HG02884 (cell line): ENCODE measurements around the gene EPN2.
"Not testable (repeated sequence)": the region's sequence is repeated elsewhere in the genome, so short reads cannot be mapped to it uniquely, and the experiment has no call there.

Experiments used
- ATAC-seq: cut with Tn5 transposase; IDR thresholded peaks from one replicate; pipeline ENCODE4 v1.9.1; 2021; ENCODE audit warnings: mild to moderate bottlenecking, moderate library complexity; ENCODE audit not compliant: unreplicated experiment

EPN2 gene

DNA sequence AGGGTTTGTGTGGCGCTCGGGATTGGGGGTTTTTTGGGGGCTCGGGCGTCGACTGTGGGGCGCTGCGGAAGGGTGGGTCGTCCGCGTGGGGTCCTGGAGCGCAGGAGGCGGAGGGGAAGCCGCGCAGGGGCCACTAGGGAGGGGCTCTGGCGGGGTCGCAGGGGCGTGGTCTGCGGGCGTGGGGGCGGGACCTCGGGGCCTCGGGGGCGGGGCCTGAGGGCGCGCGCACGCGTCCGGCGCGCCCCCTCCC, at the start of gene EPN2:
EPN2 (plus strand) TSS at position 228 of the 250 bp plus-strand sequence. CDS start 45,754 bp downstream, outside the sequence.
- ATAC-seq, result not testable (repeated sequence)

DNA sequence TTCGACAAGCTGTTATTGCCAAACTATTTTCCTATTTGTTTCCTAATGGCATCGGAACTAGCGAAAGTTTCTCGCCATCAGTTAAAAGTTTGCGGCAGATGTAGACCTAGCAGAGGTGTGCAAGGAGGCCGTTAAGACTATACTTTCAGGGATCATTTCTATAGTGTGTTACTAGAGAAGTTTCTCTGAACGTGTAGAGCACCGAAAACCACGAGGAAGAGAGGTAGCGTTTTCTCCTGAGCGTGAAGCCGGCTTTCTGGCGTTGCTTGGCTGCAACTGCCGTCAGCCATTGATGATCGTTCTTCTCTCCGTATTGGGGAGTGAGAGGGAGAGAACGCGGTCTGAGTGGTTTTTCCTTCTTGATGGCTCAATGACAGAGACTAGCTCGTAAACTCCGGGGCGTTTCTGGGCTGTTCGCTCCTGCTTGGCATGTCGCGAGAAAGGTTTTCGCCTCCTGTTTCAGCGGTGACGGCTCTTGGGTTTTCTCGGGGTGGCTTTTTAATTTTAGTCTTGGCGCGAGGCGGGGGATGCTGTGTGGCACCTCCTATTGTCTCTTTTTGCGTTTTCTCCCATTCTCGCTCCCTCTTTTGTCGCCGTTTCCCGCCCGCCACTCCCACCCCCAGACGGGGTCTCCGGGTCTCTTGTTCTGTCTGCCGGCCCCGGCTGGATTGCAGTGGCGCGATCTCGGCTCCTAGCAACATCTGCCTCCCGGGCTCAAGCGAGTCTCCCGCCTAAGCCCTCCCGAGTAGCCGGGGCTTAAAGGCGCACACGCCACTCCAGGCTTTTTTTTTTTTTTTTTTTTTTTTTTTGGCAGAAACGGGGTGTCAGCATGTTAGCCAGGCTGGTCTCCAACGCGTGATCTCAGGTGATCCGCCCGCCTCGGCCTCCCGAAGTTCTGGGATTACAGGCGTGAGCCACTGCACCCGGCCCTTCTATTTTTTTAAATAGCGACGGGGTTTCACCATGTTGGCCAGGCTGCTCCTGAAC, 49.0 kb upstream of the EPN2 start:
- ATAC-seq, result not testable (repeated sequence)

DNA sequence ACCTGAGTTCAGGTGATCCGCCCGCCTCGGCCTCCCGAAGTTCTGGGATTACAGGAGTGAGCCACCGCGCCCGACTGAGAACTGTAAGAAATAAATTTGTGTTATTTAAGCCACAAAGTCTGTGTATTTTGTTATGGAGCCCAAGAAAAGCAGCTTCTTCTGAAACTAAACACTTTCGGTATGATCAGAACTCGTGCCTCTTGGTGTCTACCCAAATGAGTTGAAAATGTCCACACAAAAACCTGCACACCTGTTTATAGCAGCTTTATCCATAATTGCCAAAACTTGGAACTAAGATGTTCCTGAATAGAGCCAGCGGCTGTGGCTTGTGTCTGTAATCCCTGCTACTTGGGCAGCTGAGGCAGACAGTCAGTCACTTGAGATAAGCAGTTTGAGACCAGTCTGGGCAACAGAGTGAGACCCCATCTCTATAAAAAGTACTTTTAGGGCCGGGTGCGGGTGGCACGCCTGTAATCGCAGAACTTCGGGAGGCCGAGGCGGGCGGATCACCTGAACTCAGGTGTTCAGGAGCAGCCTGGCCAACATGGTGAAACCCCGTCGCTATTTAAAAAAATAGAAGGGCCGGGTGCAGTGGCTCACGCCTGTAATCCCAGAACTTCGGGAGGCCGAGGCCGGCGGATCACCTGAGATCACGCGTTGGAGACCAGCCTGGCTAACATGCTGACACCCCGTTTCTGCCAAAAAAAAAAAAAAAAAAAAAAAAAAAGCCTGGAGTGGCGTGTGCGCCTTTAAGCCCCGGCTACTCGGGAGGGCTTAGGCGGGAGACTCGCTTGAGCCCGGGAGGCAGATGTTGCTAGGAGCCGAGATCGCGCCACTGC, 48.1 kb upstream of the EPN2 start:
- ATAC-seq, result not testable (repeated sequence)

DNA sequence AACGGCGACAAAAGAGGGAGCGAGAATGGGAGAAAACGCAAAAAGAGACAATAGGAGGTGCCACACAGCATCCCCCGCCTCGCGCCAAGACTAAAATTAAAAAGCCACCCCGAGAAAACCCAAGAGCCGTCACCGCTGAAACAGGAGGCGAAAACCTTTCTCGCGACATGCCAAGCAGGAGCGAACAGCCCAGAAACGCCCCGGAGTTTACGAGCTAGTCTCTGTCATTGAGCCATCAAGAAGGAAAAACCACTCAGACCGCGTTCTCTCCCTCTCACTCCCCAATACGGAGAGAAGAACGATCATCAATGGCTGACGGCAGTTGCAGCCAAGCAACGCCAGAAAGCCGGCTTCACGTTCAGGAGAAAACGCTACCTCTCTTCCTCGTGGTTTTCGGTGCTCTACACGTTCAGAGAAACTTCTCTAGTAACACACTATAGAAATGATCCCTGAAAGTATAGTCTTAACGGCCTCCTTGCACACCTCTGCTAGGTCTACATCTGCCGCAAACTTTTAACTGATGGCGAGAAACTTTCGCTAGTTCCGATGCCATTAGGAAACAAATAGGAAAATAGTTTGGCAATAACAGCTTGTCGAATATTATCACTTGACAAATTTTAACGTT, 47.3 kb upstream of the EPN2 start:
- ATAC-seq, result not testable (repeated sequence)

DNA sequence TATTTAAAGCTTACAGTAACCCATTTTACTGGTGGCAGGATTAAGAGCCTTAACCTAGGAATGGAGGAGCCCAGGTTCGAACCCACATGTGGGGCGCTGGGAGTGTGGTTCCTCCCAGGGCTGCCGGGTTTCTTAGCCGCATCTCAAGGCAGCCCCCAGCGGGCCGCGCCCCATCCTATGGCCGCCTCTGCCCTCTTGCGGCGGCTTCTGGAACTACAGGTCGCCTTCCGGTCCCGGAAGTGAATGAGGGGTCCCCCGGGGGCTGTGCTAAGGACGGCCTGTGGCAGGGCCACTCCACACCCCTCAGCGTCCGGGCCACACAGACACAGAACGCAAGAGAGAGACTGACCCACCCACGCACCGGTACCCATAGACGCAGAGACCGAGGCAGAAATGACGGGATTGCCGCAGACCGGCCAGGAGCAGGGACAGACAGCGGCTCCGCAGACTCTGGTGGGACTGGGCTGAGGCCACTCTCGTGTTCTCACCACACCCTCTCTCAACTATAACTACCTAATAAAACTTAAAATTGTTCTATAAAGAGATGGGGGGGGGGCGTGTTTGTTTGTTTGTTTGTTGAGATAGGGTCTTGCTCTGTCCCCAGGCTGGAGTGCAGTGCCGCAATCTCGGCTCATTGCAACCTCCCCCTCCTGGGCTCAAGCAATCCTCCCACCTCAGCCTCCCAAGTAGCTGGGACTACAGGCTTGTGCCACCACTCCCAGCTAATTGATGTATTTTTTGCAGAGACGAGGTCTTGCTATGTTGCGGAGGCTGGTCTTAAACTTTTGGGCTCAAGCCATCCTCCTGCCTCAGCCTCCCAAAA, 40.6 kb upstream of the EPN2 start:
- ATAC-seq, result not testable (repeated sequence)

DNA sequence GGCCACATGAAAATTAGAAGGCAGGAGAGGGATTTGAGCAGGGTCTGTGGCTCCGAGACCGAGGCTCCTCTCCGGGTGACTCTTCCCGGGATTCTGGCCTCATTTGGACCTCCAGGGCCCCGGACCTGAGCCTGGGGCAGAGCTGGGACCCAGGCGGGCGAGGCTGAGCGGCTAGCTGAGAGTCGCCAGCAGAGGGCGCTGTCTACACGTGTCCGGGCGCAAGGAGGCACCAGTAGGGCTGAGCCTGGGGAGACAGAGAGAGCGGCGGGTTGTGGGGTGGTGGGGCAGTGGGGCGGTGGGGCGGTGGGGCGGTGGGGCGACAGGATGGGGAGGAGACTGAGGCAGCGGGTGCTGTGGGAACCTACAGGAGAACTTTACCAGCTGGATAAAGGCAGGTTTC, 34.7 kb upstream of the EPN2 start:
- ATAC-seq, result peak; percentile 70

DNA sequence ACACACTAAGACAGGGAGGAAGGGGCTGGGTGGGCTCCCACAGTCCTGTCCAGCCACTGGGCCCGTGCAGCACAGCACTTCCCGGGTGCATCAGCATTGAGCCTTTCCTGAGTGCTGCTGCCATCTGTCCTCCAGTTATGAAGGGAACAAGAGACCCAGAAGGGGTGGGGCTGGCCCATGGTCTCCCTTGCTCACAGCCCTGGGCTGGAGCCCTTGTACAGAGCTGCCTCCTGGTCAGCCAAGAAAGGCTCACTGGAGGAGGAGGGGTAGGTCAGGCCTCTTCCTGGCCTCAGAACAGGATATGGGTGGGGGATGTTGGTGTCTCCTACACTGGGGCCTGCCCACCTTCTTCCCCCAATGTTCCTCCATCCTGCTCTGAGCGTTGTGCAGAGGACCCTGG, 33.7 kb upstream of the EPN2 start:
- not testable (repeated sequence) for ATAC-seq

DNA sequence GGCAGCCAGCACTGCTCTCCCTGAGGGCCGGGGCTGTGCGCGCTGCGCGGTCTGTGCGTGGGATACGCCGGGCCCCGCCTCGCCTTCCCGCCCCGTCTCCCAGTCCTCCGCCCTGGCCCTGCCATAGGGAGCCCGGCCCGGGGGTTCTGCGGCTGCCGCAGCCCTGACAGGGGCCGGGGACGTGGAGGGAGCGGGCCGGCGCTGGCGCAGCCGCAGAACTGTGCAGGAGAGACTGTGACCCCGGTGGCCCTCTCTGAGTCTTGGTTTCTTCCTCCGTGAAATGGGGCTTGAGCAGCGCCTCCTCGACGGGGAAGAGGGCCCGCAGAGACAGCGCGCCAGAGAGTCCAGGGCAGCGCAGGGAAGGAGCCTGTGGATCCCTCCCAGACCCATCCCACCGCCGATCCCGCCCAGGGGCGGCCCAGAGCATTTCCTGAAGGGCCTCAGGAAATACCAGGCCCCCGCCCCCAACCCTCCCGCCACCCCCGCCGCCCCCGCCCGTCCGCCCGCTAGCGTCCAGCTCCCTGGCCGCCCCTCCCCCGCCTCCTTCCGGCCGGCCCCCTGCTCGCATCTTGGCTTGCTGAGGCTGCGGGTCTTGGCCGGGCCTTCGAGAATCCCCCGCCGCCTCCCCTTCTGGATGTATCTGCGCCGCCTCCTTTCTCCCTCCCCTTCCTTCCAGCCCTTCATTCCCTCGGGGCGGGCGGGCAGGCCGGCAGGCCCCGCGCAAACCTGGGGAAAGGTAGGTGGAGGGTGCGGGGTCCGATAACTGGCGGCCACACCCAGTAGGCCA, 21.9 kb upstream of the EPN2 start:
- ATAC-seq, result not testable (repeated sequence)

DNA sequence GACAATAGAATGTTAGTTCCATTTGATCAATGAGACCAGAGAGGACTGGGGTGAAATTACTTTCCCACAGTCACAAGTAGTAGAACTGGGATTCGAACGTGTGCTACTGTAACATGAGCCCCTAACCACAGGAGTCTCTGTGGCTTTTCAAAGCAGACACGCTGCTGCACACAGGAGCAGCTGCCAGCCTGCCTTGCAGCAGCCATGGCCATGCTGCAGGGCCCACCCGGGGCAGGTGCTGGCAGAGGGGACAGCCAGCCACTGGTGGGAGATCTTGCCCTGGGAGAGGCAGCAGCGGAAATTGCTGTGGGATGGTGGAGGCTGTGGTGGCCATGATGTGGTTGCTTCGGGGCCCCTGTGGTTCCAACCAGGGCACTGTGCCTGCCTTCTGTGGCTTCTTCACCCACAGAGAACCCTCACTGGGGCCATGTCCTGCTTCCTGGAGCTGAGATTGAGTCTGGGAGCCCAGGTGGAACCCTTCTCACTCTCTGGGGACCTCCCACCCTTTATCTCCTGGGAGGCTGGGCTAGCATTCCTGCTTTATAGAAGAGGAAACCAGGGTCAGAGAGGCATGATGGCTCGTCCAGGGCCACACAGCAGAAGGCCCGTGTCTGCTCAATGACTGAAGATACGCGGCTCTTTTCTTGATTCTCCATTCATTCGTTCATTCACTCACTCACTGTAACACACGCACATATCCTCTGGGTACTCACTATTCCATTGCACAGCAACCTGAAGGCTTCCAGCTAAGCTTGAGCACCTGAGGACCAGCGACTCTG, 20.8 kb upstream of the EPN2 start:
- not testable (repeated sequence) for ATAC-seq

DNA sequence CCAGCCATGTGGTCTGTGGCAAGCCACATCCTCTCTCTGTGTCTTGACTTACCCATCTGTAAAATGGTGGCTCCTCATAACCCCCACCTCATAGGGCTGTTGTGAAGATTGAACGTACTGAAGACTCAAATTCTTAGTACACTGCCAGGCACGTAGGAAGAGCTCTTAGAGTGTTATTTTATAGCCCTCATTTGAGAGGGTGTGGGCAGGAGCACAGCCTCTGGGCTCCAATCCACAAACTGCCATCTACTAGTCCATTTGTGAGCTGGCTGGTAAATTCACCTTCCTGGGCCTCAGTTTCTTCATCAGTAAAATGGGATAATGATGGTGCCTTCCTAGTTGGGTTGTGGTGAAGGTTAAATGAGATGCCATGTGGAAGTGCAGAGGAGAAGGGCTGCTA, 18.3 kb upstream of the EPN2 start:
- not testable (repeated sequence) for ATAC-seq

DNA sequence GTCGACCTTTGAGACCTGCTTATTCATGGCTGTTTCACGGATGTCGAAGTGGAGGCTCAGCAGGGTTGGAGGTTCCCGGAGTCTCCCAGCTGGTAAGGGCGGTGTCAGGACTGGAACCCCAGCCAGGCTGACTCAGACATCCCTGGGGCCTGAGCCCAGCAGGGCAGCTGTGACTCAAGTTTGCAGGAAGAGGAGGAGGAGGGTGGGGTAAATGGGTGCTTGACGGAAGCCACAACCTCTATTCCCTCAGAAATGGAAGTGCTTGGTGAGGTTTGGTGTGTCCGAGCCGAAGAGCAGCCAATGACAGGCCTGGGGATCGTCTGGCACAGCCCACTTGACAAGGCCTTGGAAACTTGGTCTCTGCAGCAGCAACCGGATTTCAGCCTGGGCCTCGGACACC, 17.8 kb upstream of the EPN2 start:
- ATAC-seq, result not testable (repeated sequence)

DNA sequence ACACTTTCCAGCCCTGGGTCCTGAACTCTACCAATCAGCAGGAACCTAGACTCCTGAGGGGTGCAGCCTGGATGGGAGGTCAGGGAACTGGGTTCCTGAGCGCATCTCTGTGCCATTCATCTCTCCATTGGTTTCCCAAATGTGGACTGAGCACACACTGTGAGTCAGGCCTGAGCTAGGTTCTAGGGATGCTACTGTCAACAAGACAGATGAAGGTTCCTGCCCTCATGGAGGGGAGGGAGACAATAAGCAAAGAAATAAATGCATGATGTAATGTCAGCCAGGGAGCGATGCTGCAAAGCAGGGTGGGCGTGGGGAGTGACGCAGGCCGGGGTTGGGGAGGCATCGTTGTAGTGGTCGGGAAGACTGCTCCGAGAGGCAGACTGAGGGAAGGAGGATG, 17.0 kb upstream of the EPN2 start:
- not testable (repeated sequence) for ATAC-seq

DNA sequence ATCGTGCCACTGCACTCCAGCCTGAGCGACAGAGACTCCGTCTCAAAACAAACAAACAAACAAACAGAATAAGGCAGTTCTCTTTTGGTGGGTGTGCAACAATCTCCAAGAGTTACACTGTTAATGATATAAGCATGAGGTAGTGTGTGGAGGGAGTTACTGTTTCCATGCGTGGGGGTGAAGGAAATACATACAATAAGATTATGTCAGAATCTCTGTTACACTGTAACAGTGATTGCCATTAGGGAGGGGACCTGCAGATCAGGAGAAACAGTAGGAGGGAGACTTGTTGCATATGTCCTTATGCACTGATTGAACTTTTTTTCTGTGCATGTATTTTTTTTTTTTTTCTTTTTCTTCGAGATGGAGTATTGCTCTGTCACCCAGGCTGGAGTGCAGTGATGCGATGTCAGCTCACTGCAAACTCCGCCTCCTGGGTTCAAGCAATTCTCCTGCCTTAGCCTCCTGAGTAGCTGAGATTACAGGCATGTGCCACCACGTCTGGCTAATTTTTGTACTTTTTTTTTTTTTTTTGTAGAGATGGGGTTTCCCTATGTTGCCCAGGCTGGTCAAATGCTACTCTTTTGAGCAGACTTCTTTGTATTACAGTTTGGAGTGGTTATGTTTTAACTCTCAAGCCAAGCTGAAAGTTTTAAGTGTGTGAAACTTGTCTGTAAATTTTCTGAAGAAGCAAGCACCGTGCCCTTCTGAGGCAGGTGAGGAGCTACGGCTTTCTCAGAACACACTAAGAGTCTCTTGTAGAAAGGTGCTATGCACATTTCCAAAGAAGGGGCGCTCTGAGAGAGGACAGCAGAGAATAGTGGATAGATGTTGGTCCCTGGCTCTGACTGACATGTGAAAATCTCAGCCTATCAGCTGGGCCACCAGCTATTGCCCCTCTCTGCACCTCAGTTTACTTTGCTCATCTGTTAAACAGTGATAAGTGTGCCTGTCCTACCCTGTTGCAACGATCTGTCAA, 10.3 kb upstream of the EPN2 start:
- not testable (repeated sequence) for ATAC-seq

DNA sequence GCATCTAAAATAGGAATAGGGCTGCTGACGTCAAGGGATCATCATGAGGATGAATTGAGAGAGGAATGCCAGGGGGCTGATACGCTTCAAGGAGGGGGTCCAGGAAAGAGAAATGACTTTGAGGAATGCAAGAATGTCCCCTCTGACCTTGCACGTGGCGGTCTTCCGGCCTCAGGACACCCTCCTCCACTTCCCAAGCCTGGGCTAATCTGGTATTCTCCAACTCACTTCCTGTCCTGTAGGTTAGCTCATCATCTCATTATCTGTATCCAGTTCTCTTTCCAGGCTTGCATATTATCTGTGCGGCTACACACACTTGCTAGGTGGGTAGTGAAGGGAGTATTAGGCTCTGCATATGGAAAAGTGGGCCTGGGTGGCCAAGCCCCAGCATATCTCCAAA, 2.5 kb upstream of the EPN2 start:
- not testable (repeated sequence) for ATAC-seq

DNA sequence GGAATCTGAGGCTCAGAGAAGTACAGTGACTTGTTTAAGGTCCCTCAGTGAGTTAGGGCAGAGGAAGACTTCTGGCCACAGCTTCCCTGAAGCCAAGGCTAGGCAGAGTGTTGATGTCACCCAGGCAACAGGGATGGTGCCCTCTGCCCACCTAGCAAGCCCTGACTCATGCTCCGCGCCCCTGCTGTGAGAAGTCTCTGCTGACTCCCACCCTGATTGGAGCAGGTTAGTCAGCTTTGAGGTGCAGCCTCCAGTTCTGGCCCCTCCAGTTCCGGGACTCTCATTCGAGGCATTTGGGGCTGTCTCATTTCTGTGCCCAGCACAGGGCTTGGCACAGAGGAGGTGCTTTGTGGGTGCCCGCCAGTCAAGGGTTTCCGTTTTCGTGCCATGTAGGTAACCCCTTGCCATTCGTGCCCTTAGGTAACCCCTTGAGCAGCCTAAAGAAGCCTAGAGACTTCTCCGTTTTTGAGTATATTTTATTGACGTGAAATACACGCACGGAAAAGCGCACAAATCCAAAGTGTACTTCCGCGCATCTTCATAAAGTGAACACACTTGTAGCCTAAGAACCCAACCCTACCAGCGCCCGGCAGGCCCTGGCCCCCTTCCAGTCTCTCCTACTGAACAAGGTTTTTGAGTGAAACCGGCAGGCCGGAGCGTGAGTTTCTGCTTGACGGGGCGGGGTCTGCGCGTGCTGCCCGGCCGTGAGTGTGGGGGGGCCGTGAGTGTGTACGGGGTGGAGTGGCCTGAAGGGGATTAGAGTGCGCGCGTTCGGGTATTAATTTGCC, 621 bp upstream of the EPN2 start:
- peak; percentile 16 for ATAC-seq

DNA sequence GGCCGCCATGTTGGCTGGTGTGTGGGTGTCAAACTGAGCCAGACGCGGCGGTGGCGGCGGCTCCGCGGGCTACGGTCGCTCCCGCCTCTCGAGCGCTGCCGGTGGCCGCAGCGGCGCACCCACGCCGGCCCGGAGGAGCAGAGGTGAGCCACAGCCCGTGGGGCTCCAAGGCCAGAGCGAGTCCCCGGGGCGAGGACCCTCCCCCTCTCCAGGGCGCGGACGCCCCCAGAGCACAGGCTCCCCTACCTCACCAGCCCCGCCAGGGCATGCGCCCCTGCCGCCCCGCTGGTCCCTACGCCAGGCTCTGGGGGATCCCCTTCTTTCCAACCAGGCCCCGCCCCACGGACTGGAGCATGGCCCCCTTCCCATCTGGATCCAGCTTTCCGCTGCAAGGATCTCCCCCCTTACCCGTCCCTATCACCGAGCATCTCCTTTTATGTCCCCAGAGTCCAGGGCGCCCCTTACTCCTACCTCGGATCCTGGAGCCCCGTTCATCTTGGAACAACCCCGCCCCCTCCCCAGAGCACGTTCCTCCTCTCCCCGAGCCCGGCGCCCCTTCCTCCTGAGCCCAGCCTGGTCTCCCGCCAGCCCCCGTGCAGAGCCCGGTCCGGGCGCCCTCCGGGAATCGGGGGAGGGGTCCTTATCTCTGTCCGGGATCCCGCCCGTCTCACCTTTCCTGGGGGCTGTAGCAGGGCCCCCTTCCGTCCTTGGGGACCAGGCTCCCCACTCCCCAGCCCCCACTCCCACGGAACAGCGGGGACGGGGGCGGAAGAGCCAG, 412 bp downstream of the EPN2 start:
- ATAC-seq, result peak; percentile 62
